ENCODE data around the gene DRAP1.

The DRAP1 gene

GRCh38 chr11:65896034-65896999 is 22.9 kb upstream of the DRAP1 start:
- Histone ChIP-seq H3K4me1 (ENCODE audit: insufficient read depth, low read length, poor library complexity, severe bottlenecking) (peaks cover 28% of the 10 kb centered on the region), H3K4me3 (ENCODE audit: low read length, poor library complexity, severe bottlenecking) (no peak overlapping the region), H3K9ac (ENCODE audit: low read depth, low read length, poor library complexity, severe bottlenecking) (no peak overlapping the region), H3K9me3 (ENCODE audit: insufficient read depth, low read depth, low read length) (no peaks in the 10 kb centered on the region), H3K27me3 (ENCODE audit: insufficient read depth, low read length, poor library complexity, severe bottlenecking) (no peaks in the 10 kb centered on the region), H4K20me1 (ENCODE audit: insufficient read depth, low read length, poor library complexity, severe bottlenecking) (peaks cover 14% of the 10 kb centered on the region), H3K36me3 (ENCODE audit: insufficient read depth, low read length) (no peaks in the 10 kb centered on the region), H3K9me2 (replicated peaks; ENCODE audit: low read depth, low read length) (no peaks in the 10 kb centered on the region), H3F3A (ENCODE audit: low read depth) (peaks cover 3% of the 10 kb centered on the region; the same call in 1 of the 2 replicates), H3K79me2 (ENCODE audit: insufficient read depth, low read length) (peaks cover 19% of the 10 kb centered on the region), H3K4me2 (ENCODE audit: low read depth, low read length, poor library complexity, severe bottlenecking) (no peak overlapping the region), H2AFZ (ENCODE audit: low read length) (no peak overlapping the region)
- TF ChIP-seq EZH2phosphoT487 (IDR thresholded peaks at IDR 0.05; ENCODE audit: borderline replicate concordance), result no peak
- TF ChIP-seq CTCF (conservative IDR thresholded peaks at IDR 0.05; ENCODE audit: low read length), result no peak

GRCh38 chr11:65897020-65897471 is 22.2 kb upstream of the DRAP1 start:
- Histone ChIP-seq H3K9ac (ENCODE audit: low read depth, low read length, poor library complexity, severe bottlenecking) (no peak overlapping the region), H4K20me1 (ENCODE audit: insufficient read depth, low read length, poor library complexity, severe bottlenecking) (peaks cover 8% of the 10 kb centered on the region), H3K27me3 (ENCODE audit: insufficient read depth, low read length, poor library complexity, severe bottlenecking) (no peaks in the 10 kb centered on the region), H2AFZ (ENCODE audit: low read length) (no peak overlapping the region), H3F3A (ENCODE audit: low read depth) (peaks cover 3% of the 10 kb centered on the region; the same call in 1 of the 2 replicates), H3K4me1 (ENCODE audit: insufficient read depth, low read length, poor library complexity, severe bottlenecking) (peaks cover 22% of the 10 kb centered on the region), H3K79me2 (ENCODE audit: insufficient read depth, low read length) (peaks cover 12% of the 10 kb centered on the region; the same call in 1 of the 2 replicates), H3K4me2 (ENCODE audit: low read depth, low read length, poor library complexity, severe bottlenecking) (no peak overlapping the region), H3K9me3 (ENCODE audit: insufficient read depth, low read depth, low read length) (no peaks in the 10 kb centered on the region), H3K9me2 (replicated peaks; ENCODE audit: low read depth, low read length) (no peaks in the 10 kb centered on the region), H3K4me3 (ENCODE audit: low read length, poor library complexity, severe bottlenecking) (no peak overlapping the region), H3K36me3 (ENCODE audit: insufficient read depth, low read length) (no peaks in the 10 kb centered on the region)
- TF ChIP-seq EZH2phosphoT487 (IDR thresholded peaks at IDR 0.05; ENCODE audit: borderline replicate concordance) (no peak), CTCF (conservative IDR thresholded peaks at IDR 0.05; ENCODE audit: low read length) (no peak)

GRCh38 chr11:65898656-65899355 is 20.4 kb upstream of the DRAP1 start:
- Histone ChIP-seq H3K4me3 (ENCODE audit: low read length, poor library complexity, severe bottlenecking) (no peak overlapping the region), H2AFZ (ENCODE audit: low read length) (no peak overlapping the region), H3K79me2 (ENCODE audit: insufficient read depth, low read length) (no peaks in the 10 kb centered on the region), H3K9me2 (replicated peaks; ENCODE audit: low read depth, low read length) (no peaks in the 10 kb centered on the region), H3K27me3 (ENCODE audit: insufficient read depth, low read length, poor library complexity, severe bottlenecking) (no peaks in the 10 kb centered on the region), H4K20me1 (ENCODE audit: insufficient read depth, low read length, poor library complexity, severe bottlenecking) (no peaks in the 10 kb centered on the region), H3K4me2 (ENCODE audit: low read depth, low read length, poor library complexity, severe bottlenecking) (no peak overlapping the region), H3K9ac (ENCODE audit: low read depth, low read length, poor library complexity, severe bottlenecking) (no peak overlapping the region), H3K9me3 (ENCODE audit: insufficient read depth, low read depth, low read length) (no peaks in the 10 kb centered on the region), H3K4me1 (ENCODE audit: insufficient read depth, low read length, poor library complexity, severe bottlenecking) (peaks cover 11% of the 10 kb centered on the region), H3F3A (ENCODE audit: low read depth) (0 out of 2 replicates have a peak, but pooled peaks cover 3% of the 10 kb centered on the region), H3K36me3 (ENCODE audit: insufficient read depth, low read length) (no peaks in the 10 kb centered on the region)
- TF ChIP-seq EZH2phosphoT487 (IDR thresholded peaks at IDR 0.05; ENCODE audit: borderline replicate concordance) (no peak), CTCF (conservative IDR thresholded peaks at IDR 0.05; ENCODE audit: low read length) (no peak)
